ENCODE measurements around the gene CEP162. TPM values are rescaled to one million over a fixed set of nuclear protein-coding genes. Genes with fewer than 3 reads are reported as not detected.

Gene CEP162
- total RNA-seq, 4 donors from 2014 or later: 6.3 to 45.4 (median 8.7) TPM

DNA sequence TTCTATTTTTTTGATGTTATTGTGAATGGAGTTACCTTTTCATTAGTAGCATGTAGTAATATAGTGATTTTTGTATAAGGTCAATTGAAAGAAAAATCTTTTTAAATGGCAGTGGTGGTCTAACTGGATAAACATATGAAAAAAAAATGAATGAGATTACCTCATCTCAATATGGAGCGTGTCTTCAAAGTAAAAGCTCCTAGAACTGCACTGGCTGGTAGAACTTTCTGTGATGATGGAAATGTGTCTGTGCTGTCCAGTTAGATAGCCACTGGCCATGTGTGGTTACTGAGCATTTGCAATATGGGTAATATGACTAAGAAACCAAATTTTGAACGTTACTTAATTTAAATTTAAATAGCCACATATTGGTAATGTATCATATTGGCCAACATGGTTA lies 149.8 kb downstream of the CEP162 start:
- Histone ChIP-seq H3K4me3 (no peak overlapping the region), H3K27ac (no peak overlapping the region), H3K4me1 (no peaks in the 10 kb centered on the region), H3K9me3 (no peaks in the 10 kb centered on the region), H3K27me3 (no peaks in the 10 kb centered on the region), H3K36me3 (no peaks in the 10 kb centered on the region)
- TF ChIP-seq, protein P1, sequence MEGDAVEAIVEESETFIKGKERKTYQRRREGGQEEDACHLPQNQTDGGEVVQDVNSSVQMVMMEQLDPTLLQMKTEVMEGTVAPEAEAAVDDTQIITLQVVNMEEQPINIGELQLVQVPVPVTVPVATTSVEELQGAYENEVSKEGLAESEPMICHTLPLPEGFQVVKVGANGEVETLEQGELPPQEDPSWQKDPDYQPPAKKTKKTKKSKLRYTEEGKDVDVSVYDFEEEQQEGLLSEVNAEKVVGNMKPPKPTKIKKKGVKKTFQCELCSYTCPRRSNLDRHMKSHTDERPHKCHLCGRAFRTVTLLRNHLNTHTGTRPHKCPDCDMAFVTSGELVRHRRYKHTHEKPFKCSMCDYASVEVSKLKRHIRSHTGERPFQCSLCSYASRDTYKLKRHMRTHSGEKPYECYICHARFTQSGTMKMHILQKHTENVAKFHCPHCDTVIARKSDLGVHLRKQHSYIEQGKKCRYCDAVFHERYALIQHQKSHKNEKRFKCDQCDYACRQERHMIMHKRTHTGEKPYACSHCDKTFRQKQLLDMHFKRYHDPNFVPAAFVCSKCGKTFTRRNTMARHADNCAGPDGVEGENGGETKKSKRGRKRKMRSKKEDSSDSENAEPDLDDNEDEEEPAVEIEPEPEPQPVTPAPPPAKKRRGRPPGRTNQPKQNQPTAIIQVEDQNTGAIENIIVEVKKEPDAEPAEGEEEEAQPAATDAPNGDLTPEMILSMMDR (IDR thresholded peaks at IDR 0.05): no peak
- TF ChIP-seq POLR2A (IDR thresholded peaks at IDR 0.05): no peak
- no peak for DNase-seq

DNA sequence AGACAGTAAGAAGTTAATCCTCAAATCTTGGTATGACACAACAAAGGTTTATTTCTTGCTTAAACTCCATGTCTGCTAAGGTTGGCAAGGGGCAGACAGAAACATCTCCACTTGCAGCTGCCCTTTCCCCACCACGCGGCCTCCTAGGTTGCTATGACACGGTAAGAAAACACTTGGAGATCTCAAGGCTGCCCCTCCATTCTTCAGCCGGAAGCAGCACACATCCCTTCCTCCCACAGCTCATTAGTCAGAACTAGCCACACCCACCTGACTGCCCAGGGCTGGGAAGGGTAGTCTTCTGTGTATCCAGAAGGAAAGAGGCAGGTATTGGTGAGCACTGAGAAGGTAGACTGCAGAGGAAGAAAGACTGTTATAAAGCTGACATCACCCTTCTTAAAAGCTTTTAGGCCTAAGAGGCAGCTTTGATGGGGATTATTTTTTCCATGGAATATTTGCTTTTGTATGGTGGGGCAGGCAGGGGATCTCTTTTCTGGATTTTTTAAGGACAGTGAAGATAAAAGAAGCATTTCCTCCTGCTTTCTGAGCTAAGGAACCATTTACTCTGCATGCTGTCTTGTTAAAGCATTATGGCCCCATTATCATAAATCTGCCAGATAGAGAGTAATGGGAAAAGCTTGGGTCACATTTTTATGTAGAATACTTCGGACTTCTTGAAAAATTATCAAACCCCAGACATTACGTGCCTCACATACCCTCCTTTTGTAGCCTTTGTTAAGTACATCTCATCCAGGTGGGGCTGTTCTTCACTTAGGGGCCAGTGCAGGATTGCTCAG lies 152.3 kb downstream of the CEP162 start:
- Histone ChIP-seq H3K9me3 (peaks cover 0 to 4% (median 0%) of the 10 kb centered on the region in 4 donors), H3K27ac (no peak overlapping the region), H3K27me3 (no peaks in the 10 kb centered on the region), H3K36me3 (no peaks in the 10 kb centered on the region), H3K4me1 (no peaks in the 10 kb centered on the region), H3K4me3 (no peak overlapping the region)
- no peak for DNase-seq
- TF ChIP-seq POLR2A (IDR thresholded peaks at IDR 0.05): no peak
- TF ChIP-seq, protein P1 (IDR thresholded peaks at IDR 0.05): no peak

Other genes with a start within 250 kb of the CEP162 start
- 1 to 10 TPM; 2.7 to 7.4 (median 3.7) TPM for gene MRAP2, start 193.9 kb downstream of the CEP162 start, total RNA-seq